ENCODE results near the gene ALKBH1. TPM values are rescaled to one million over a fixed set of nuclear protein-coding genes. Genes with fewer than 3 reads are reported as not detected.
A peak's percentile ranks its signal among the peaks of the same experiment; 100 is the strongest.
"Not testable (repeated sequence)": the region's sequence is repeated elsewhere in the genome, so short reads cannot be mapped to it uniquely, and the experiment has no call there.

ALKBH1 gene
- total and polyA plus RNA-seq, 2 donors, result 9.3 to 13.0 TPM

- Histone ChIP-seq H3K4me1 (ENCODE audit: insufficient read depth) (no peaks in the 10 kb centered on the region), H3K36me3 (ENCODE audit: insufficient read depth) (no peaks in the 10 kb centered on the region), H3K4me3 (ENCODE audit: low read depth, low read length) (no peak overlapping the region), H3K27ac (ENCODE audit: low read depth) (no peak overlapping the region)
- DNase-seq (ENCODE audit: extremely low spot score), result no peak
- 70% methylated on average over 5 of the region's 5 CpGs for WGBS
These were observed 50.5 kb downstream of the ALKBH1 start for GRCh38 chr14:77657280-77657679.

GRCh38 chr14:77654001-77654441 lies 53.8 kb downstream of the ALKBH1 start:
- H3K36me3 ChIP-seq (ENCODE audit: insufficient read depth), result no peaks in the 10 kb centered on the region
- no peak overlapping the region for H3K4me3 ChIP-seq (ENCODE audit: low read depth, low read length)
- no peak overlapping the region for H3K27ac ChIP-seq (ENCODE audit: low read depth)
- WGBS, result 62% methylated on average over 11 of the region's 11 CpGs
- no peak for DNase-seq (ENCODE audit: extremely low spot score)
- no peaks in the 10 kb centered on the region for H3K4me1 ChIP-seq (ENCODE audit: insufficient read depth)

GRCh38 chr14:77649326-77649725 lies 58.5 kb downstream of the ALKBH1 start:
- H3K4me1 ChIP-seq (ENCODE audit: insufficient read depth), result no peaks in the 10 kb centered on the region
- no peak for DNase-seq (ENCODE audit: extremely low spot score)
- WGBS, result 77% methylated on average over 3 of the region's 3 CpGs
- no peak overlapping the region for H3K27ac ChIP-seq (ENCODE audit: low read depth)
- H3K4me3 ChIP-seq (ENCODE audit: low read depth, low read length), result no peak overlapping the region
- no peaks in the 10 kb centered on the region for H3K36me3 ChIP-seq (ENCODE audit: insufficient read depth)

GRCh38 chr14:77648520-77649200 lies 59.2 kb downstream of the ALKBH1 start:
- no peaks in the 10 kb centered on the region for H3K4me1 ChIP-seq (ENCODE audit: insufficient read depth)
- no peaks in the 10 kb centered on the region for H3K36me3 ChIP-seq (ENCODE audit: insufficient read depth)
- 89% methylated on average over 2 of the region's 2 CpGs for WGBS
- no peak overlapping the region for H3K4me3 ChIP-seq (ENCODE audit: low read depth, low read length)
- H3K27ac ChIP-seq (ENCODE audit: low read depth), result no peak overlapping the region
- DNase-seq (ENCODE audit: extremely low spot score), result no peak

- WGBS, result 59% methylated on average over 2 of the region's 2 CpGs
- H3K36me3 ChIP-seq (ENCODE audit: insufficient read depth), result no peaks in the 10 kb centered on the region
- no peaks in the 10 kb centered on the region for H3K4me1 ChIP-seq (ENCODE audit: insufficient read depth)
- no peak overlapping the region for H3K27ac ChIP-seq (ENCODE audit: low read depth)
- DNase-seq (ENCODE audit: extremely low spot score), result no peak
- no peak overlapping the region for H3K4me3 ChIP-seq (ENCODE audit: low read depth, low read length)
These were observed 60.0 kb downstream of the ALKBH1 start for GRCh38 chr14:77647853-77648252.

GRCh38 chr14:77646907-77647306 lies 60.9 kb downstream of the ALKBH1 start:
- H3K36me3 ChIP-seq (ENCODE audit: insufficient read depth), result no peaks in the 10 kb centered on the region
- 80% methylated on average over 4 of the region's 4 CpGs for WGBS
- DNase-seq (ENCODE audit: extremely low spot score), result no peak

GRCh38 chr14:77645520-77646230 lies 62.1 kb downstream of the ALKBH1 start:
- H3K4me3 ChIP-seq (ENCODE audit: low read depth, low read length), result no peak overlapping the region
- no peaks in the 10 kb centered on the region for H3K36me3 ChIP-seq (ENCODE audit: insufficient read depth)
- no peak for DNase-seq (ENCODE audit: extremely low spot score)
- WGBS, result 78% methylated on average over 15 of the region's 15 CpGs
- no peak overlapping the region for H3K27ac ChIP-seq (ENCODE audit: low read depth)
- no peaks in the 10 kb centered on the region for H3K4me1 ChIP-seq (ENCODE audit: insufficient read depth)

More at GRCh38 chr14:77646907-77647306, 60.9 kb downstream of the ALKBH1 start:
- no peak overlapping the region for H3K4me3 ChIP-seq (ENCODE audit: low read depth, low read length)
- no peaks in the 10 kb centered on the region for H3K4me1 ChIP-seq (ENCODE audit: insufficient read depth)
- no peak overlapping the region for H3K27ac ChIP-seq (ENCODE audit: low read depth)

- Histone ChIP-seq H3K36me3 (ENCODE audit: insufficient read depth) (no peaks in the 10 kb centered on the region), H3K27ac (ENCODE audit: low read depth) (no peak overlapping the region), H3K4me3 (ENCODE audit: low read depth, low read length) (peak overlapping the region; percentile 41), H3K4me1 (ENCODE audit: insufficient read depth) (no peaks in the 10 kb centered on the region)
- WGBS, result 59% methylated on average over 7 of the region's 7 CpGs
- no peak for DNase-seq (ENCODE audit: extremely low spot score)
These were observed 65.4 kb downstream of the ALKBH1 start for GRCh38 chr14:77642407-77642806.

- 12% methylated on average over 47 of the region's 47 CpGs for WGBS
- DNase-seq (ENCODE audit: extremely low spot score), result peak; percentile 14
These were observed 66.1 kb downstream of the ALKBH1 start for GRCh38 chr14:77641534-77642341.

GRCh38 chr14:77640756-77641533 lies 66.9 kb downstream of the ALKBH1 start:
- no peaks in the 10 kb centered on the region for H3K36me3 ChIP-seq (ENCODE audit: insufficient read depth)
- no peak for DNase-seq (ENCODE audit: extremely low spot score)
- no peaks in the 10 kb centered on the region for H3K4me1 ChIP-seq (ENCODE audit: insufficient read depth)
- no peak overlapping the region for H3K27ac ChIP-seq (ENCODE audit: low read depth)
- no peak overlapping the region for H3K4me3 ChIP-seq (ENCODE audit: low read depth, low read length)
- WGBS, result 69% methylated on average over 16 of the region's 16 CpGs

More at GRCh38 chr14:77641534-77642341, 66.1 kb downstream of the ALKBH1 start:
- Histone ChIP-seq H3K27ac (ENCODE audit: low read depth) (peak overlapping the region; percentile 77), H3K4me1 (ENCODE audit: insufficient read depth) (no peaks in the 10 kb centered on the region), H3K36me3 (ENCODE audit: insufficient read depth) (no peaks in the 10 kb centered on the region), H3K4me3 (ENCODE audit: low read depth, low read length) (peak overlapping the region; percentile 41)

GRCh38 chr14:77638771-77639171 lies 69.1 kb downstream of the ALKBH1 start:
- Histone ChIP-seq H3K27ac (ENCODE audit: low read depth) (no peak overlapping the region), H3K36me3 (ENCODE audit: insufficient read depth) (no peaks in the 10 kb centered on the region)
- WGBS, result 53% methylated on average over 2 of the region's 2 CpGs

GRCh38 chr14:77635869-77636268 lies 72.0 kb downstream of the ALKBH1 start:
- not testable (repeated sequence) for H3K4me1 ChIP-seq (ENCODE audit: insufficient read depth); H3K27ac ChIP-seq (ENCODE audit: low read depth); H3K36me3 ChIP-seq (ENCODE audit: insufficient read depth); DNase-seq (ENCODE audit: extremely low spot score); H3K4me3 ChIP-seq (ENCODE audit: low read depth, low read length)
- 58% methylated on average over 4 of the region's 4 CpGs for WGBS

More at GRCh38 chr14:77638771-77639171, 69.1 kb downstream of the ALKBH1 start:
- Histone ChIP-seq H3K4me3 (ENCODE audit: low read depth, low read length) (no peak overlapping the region), H3K4me1 (ENCODE audit: insufficient read depth) (no peaks in the 10 kb centered on the region)
- no peak for DNase-seq (ENCODE audit: extremely low spot score)

- not testable (repeated sequence) for H3K4me1 ChIP-seq (ENCODE audit: insufficient read depth); H3K27ac ChIP-seq (ENCODE audit: low read depth); H3K36me3 ChIP-seq (ENCODE audit: insufficient read depth); DNase-seq (ENCODE audit: extremely low spot score); H3K4me3 ChIP-seq (ENCODE audit: low read depth, low read length)
- 79% methylated on average over 8 of the region's 8 CpGs for WGBS
These were observed 72.4 kb downstream of the ALKBH1 start for GRCh38 chr14:77635466-77635865.

Data from urinary bladder (tissue), 4 donors.